ENCODE results near the gene BASP1. TPM values are rescaled to one million over a fixed set of nuclear protein-coding genes. Genes with fewer than 3 reads are reported as not detected.

Gene BASP1
- total RNA-seq, 1 experiment from 2014 or later = 0.34 TPM

GRCh38 chr5:17257705-17258273, 40.4 kb downstream of the BASP1 start:
- no peaks in the 10 kb centered on the region for H3K9me2 ChIP-seq (ENCODE audit: insufficient read depth)
- no peaks in the 10 kb centered on the region for H3K79me2 ChIP-seq (ENCODE audit: insufficient read depth, low read length)
- DNase-seq (ENCODE audit: low read depth, low spot score) = no peak
- peaks cover 7% of the 10 kb centered on the region; the same call in 1 of the 2 replicates for H3K27me3 ChIP-seq (ENCODE audit: insufficient read depth, low read length)
- ChIA-PET RAD21 (ENCODE audit: low non-redundant PET in 1 of 2, low total read pairs in 2 of 2, uncharacterized antibody in 2 of 2, unreplicated experiment in 2 of 2) (no interaction called here), CTCF (no interaction called here), POLR2A (no interaction called here)
- TF ChIP-seq TCF7L2 (IDR thresholded peaks at IDR 0.05; ENCODE audit: borderline replicate concordance, extremely low read depth, insufficient read depth, insufficient read length) (no peak), SRF (IDR thresholded peaks at IDR 0.05; ENCODE audit: low read depth) (no peak), ZBTB33 (IDR thresholded peaks at IDR 0.05; ENCODE audit: extremely low read depth, insufficient replicate concordance, low read length) (no peak), ATF3 (IDR thresholded peaks at IDR 0.05) (no peak), ELF1 (IDR thresholded peaks at IDR 0.05; ENCODE audit: borderline replicate concordance, low read depth) (no peak), CBX3 (IDR thresholded peaks at IDR 0.05; ENCODE audit: low read depth) (no peak), SP1 (IDR thresholded peaks at IDR 0.05; ENCODE audit: low read depth) (no peak), POLR2AphosphoS5 (IDR thresholded peaks at IDR 0.05; ENCODE audit: low read depth, low read length) (no peak), REST (IDR thresholded peaks at IDR 0.05; ENCODE audit: low read depth) (no peak), FOSL1 (IDR thresholded peaks at IDR 0.05; ENCODE audit: low read depth) (no peak), EZH2 (IDR thresholded peaks at IDR 0.05) (no peak)
- no peak overlapping the region for H3K27ac ChIP-seq (ENCODE audit: low read depth, low read length)
- no TSS peak for BruUV-seq (replicated peaks)
- no peaks in the 10 kb centered on the region for H3K9me3 ChIP-seq (ENCODE audit: control insufficient read depth in 1 of 2, insufficient read depth in 1 of 2, low read depth in 1 of 2, low read length in 2 of 2)
- H3K9ac ChIP-seq (ENCODE audit: low read length) = no peak overlapping the region
- ATAC-seq = no peak
- H3K4me2 ChIP-seq (ENCODE audit: low read length) = no peak overlapping the region
- no peaks in the 10 kb centered on the region for H3K36me3 ChIP-seq (ENCODE audit: control insufficient read depth in 1 of 2, insufficient read depth in 2 of 2, low read length in 2 of 2)
- no peaks in the 10 kb centered on the region for H3K4me1 ChIP-seq (ENCODE audit: control insufficient read depth in 1 of 2, insufficient read depth in 2 of 2, low read length in 2 of 2)
- intact Hi-C loops (cut with micrococcal nuclease) = no loop called here
- no peak overlapping the region for H2AFZ ChIP-seq (ENCODE audit: low read depth, low read length, poor library complexity, severe bottlenecking)
- no peaks in the 10 kb centered on the region for H4K20me1 ChIP-seq (ENCODE audit: insufficient read depth)
- no peak overlapping the region for H3K4me3 ChIP-seq (replicated peaks in 1 of 2; ENCODE audit: low read depth in 1 of 2, low read length in 2 of 2)
